T-helper 2 cell (primary cell): ENCODE measurements around the gene SEC14L3.

Experiments used
- DNase-seq, 5 experiments: peaks; one replicate each; pipeline versions ENCODE4 v3.0.0 to v3.0.0-alpha.2; 2012 to 2022

The SEC14L3 gene

GRCh38 chr22:30441088-30441487 lies 30.7 kb downstream of the SEC14L3 start:
- DNase-seq: no peak

GRCh38 chr22:30439836-30440235 lies 32.0 kb downstream of the SEC14L3 start:
- no peak for DNase-seq

GRCh38 chr22:30439226-30439625 lies 32.6 kb downstream of the SEC14L3 start:
- no peak for DNase-seq

- no peak for DNase-seq
These were observed 33.3 kb downstream of the SEC14L3 start for GRCh38 chr22:30438559-30438958.

- no peak for DNase-seq
These were observed 35.6 kb downstream of the SEC14L3 start for GRCh38 chr22:30436196-30436595.

GRCh38 chr22:30435674-30436126 lies 36.1 kb downstream of the SEC14L3 start:
- DNase-seq: peak; percentile 41 to 96 (median 86)

GRCh38 chr22:30434843-30435242 lies 37.0 kb downstream of the SEC14L3 start:
- DNase-seq: peak in 2 of 5 experiments; percentile 21 to 28

- DNase-seq: no peak
These were observed 38.0 kb downstream of the SEC14L3 start for GRCh38 chr22:30433773-30434172.

- DNase-seq: no peak
These were observed 38.6 kb downstream of the SEC14L3 start for GRCh38 chr22:30433227-30433626.

GRCh38 chr22:30432520-30432919 lies 39.3 kb downstream of the SEC14L3 start:
- DNase-seq: no peak

- DNase-seq: no peak
These were observed 39.7 kb downstream of the SEC14L3 start for GRCh38 chr22:30432096-30432495.

GRCh38 chr22:30430933-30431332 lies 40.9 kb downstream of the SEC14L3 start:
- DNase-seq: no peak

GRCh38 chr22:30429887-30430286 lies 41.9 kb downstream of the SEC14L3 start:
- no peak for DNase-seq

GRCh38 chr22:30427871-30428270 lies 43.9 kb downstream of the SEC14L3 start:
- no peak for DNase-seq

- DNase-seq: peak; percentile 50 to 91 (median 82)
These were observed 45.1 kb downstream of the SEC14L3 start for GRCh38 chr22:30426388-30427353.

- peak; percentile 13 to 63 (median 38) for DNase-seq
These were observed 46.0 kb downstream of the SEC14L3 start, which contains the start of gene MTFP1 for GRCh38 chr22:30425616-30426387. MTFP1 (plus strand) TSS chr22:30425768; CDS start chr22:30425880, 112 bp downstream.

GRCh38 chr22:30425327-30425615 lies 46.5 kb downstream of the SEC14L3 start:
- DNase-seq: no peak

- DNase-seq: peak in 1 of 5 experiments; percentile 64
These were observed 47.1 kb downstream of the SEC14L3 start for GRCh38 chr22:30424534-30425326.

- peak; percentile 88 to 100 (median 98) for DNase-seq
These were observed 47.8 kb downstream of the SEC14L3 start for GRCh38 chr22:30423959-30424533.

- peak in 4 of 5 experiments; percentile 19 to 61 (median 36) for DNase-seq
These were observed 48.4 kb downstream of the SEC14L3 start for GRCh38 chr22:30423301-30423958.

GRCh38 chr22:30422481-30423300 lies 49.1 kb downstream of the SEC14L3 start:
- DNase-seq: peak in 1 of 5 experiments; percentile 8
